NCI-H526 treated with DMSO at 0.1 percent for 48 hours (cell line): ENCODE results near the gene CYB561.
A peak's percentile ranks its signal among the peaks of the same experiment; 100 is the strongest.
"Not testable (repeated sequence)": the region's sequence is repeated elsewhere in the genome, so short reads cannot be mapped to it uniquely, and the experiment has no call there.

ENCODE experiments used
- DNase-seq: peaks from one replicate; lab custom pipeline; 2025; lab: John Stamatoyannopoulos, UW

CYB561 gene

DNA sequence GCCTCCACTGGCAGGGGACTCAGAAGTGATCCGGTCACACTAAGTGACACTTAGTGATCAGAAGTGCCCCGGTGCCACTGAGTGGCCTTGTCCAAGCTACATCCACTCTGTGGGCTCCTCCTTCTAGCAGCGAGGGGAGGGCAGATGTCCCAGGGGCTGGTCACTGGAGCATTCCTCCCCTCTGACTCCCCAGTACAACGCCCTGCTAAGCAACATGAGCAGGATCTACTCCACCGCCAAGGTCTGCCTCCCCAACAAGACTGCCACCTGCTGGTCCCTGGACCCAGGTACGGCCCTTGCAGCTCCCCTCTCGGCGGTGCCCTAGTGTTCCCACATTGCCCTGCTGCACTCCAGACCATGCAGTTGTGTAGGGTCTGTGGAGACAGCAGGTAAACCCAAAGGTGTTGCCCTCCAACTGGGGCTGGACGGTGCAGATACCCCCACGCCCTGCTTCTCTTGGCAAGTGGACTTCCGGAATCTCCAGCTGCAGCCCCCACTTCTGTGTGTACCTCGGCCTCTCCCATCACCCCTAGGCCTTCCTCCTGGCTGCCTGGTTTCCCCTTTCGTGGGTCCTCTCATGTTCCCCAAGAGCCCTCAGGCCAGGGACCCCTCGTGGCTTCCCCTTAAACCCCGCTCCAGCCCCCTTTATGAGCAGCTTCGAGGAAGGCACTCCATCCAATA, 32.8 kb upstream of the CYB561 start:
- peak; percentile 52 for DNase-seq

DNA sequence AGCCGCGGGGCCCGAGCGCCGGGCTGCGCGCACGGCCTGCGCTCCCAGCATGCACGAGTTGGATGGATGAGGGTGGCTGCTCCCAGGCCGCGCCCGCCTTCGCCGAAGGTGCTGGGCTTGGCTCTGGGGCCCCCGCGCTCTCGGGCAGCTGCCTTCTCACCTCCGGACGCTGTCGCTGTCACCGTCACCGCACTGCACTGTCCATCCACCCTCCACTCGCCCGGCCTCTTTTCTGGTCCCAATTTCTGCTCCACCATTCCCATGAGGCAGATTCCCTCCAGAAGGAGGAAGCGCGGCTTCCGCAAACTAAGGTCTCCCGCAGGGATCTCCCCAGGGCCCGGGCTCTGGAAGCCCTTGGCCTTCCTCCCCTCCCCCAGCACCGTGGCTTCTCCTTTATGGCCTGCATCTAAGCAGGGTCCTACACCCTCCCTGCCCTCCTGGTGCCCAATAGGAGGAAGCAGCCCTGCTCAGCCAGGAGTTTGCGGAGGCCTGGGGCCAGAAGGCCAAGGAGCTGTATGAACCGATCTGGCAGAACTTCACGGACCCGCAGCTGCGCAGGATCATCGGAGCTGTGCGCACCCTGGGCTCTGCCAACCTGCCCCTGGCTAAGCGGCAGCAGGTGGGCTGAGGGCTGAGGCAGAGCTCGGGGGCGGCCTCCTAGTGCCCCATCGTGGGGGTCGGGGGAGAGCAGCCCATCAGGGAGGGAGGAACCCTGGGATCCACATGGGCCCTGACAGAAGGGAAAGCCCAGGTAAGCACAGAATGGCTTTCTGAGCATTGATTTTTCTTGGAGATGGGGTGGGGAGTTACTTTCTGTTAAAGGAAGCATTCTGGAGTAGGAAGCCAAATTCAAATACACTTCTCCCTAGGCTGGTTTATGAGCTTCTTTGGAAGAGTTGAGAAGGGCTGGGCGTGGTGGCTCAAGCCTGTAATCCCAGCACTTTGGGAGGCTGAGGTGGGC, 31.7 kb upstream of the CYB561 start:
- peak; percentile 61 for DNase-seq

DNA sequence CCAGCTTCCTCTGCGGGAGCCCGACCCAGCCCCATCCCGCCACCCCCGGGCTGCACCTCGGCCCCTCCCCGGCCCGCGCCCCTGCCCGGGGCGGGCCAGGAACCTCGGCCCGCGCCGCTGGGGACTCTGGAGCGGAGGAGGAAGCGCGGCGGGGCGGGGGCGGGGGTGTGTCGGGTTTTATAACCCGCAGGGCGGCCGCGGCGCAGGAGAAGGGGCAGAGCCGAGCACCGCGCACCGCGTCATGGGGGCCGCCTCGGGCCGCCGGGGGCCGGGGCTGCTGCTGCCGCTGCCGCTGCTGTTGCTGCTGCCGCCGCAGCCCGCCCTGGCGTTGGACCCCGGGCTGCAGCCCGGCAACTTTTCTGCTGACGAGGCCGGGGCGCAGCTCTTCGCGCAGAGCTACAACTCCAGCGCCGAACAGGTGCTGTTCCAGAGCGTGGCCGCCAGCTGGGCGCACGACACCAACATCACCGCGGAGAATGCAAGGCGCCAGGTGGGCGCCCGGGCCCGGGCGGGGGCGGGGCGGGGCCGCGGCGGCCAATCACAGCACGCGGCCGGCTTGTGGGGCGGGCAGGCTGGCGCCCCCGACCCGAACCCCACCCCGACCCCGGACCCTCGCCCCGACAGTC, 30.9 kb upstream of the CYB561 start, which contains the start of gene ACE:
Gene ACE, plus strand, starts transcription at position 208 of the 626 bp plus-strand sequence. Its CDS starts 34 bp downstream, at position 242.
- DNase-seq, result peak; percentile 73

DNA sequence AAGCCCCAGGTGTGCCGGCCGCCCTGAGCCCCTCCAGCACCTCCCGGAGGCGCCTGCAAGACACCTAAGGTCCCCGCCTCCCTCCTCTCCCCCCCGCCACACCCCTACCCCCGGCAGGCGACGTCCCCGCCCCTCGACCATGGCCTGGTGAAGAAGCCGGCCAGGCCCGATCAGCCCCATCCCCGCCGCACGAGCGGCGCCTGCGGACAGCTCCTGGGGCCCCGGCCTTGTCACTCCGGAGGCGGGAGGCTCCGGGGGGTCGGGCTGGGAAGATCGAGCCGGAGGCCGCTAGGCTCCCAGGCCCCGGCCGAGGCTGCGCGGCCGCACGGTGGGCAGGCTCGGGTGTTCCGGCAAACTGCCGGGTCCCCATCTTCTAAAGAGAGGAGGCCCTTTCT, 30.4 kb upstream of the CYB561 start:
- no peak for DNase-seq

DNA sequence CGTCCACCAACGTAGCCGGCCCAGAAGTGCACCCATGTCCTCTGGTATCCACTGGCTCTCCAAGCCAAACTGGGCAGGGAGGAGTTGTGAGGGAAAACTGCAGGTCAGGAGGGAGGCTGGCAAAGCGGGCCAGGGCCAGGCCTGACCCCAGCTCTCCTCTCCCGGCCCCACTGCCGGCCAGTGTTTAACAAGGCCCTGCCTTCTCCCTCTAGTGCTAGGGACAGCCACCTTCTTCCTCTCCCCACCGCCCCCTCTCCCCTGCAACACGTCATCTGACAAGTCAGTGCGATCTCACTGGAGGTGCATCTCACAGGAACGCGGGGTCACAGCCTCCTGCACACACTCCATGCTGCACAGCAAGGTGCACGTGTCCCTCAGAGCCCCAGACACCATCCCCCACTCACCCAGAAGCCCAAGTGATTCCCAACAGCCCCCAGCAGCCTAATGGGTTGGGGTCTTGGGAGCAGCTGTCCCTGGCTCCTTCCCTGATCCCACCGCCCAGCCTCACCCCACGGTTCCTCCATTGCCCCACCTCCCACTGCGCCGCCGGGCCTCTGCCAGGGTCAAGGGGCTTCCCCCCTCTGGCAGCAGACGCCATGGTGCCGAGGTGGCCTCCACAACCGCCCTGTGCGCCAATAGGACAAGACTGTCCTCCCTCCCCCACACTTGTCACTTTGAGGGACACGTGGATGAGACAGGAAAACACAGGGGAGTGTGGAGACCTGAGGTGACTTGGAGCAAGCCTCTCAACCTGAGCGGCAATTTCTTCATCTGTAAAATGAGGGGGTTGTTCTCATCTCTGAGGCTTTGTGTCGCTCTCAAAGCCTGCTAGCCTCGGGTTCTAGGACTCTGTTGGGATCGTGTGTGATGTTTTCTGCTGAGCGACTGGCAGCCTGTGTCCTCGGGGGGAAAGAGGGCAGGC, 29.6 kb upstream of the CYB561 start:
- no peak for DNase-seq

DNA sequence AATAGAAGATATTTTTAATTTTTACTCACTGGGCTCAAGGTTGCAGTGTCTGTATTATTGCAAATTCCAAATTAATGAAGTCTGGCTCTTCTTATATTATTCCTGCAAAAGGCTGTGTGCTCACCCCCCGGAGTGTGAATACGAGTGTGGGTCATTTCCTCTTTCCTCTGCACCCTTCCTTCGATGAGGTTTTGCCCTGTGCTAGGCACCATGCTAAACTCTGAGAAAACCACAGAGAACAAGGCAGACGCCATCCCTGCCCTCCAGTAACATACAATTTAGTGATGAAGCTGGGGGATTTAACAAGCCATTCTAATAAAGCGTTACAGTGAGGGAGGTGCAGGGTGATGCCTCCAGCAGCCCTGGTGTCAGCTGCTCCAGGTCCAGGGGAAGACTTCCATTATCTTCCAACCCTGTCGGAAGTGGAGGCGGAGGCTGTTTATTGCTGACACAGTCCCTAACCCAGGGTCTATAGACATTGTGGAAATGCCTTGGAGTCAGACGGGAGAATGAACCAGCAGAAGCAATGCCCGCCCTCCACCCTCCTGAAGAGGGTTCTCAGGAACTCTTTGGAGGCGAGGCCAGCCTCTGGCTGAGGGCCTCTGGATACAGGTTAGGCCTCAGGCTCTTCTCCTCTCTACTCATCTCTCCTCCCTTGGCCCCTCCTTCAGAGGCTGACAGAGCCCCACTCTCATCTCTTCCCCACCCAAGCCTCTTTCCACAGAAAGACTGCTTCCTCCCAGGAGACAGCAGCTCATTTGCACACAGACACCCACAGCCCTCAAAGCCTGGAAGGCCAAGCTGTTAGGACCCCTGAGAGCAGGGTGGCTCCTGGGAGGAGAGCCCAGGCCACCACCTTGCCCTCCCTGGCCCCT, 28.7 kb upstream of the CYB561 start:
- no peak for DNase-seq

DNA sequence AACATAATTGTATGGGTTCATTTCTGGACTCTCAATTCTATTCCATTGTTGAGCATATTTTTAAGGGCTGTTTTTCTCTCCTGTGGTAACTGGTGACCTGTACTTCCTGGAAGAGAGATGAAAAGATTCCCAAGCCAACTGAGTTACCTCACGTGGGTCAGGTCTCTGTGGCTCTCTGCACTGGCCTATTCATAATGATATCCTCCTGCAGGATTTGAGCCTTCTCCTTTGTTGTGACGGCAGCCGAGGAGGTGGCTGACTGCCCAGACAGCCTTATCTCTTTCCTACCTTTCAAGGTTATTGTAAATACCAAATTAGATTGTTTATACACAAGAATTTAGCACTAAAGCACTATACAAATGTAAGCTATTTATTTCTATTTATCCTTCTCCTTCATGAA, 28.1 kb upstream of the CYB561 start:
- DNase-seq, result no peak

DNA sequence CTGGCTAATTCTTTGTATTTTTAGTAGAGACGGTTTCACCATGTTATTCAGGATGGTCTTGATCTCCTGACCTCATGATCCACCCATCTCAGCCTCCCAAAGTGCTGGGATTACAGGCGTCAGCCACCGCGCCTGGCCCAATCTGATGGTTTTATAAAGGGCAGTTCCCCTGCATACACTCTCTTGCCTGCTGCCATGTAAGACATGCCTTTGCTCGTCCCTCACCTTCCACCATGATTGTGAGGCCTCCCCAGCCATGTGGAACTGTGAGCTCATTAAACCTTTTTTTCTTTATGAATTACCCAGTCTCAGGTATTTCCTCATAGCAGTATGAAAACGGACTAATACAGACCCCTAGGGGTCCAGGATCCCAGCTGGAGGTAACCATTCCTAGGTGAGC, 22.0 kb upstream of the CYB561 start:
- not testable (repeated sequence) for DNase-seq

DNA sequence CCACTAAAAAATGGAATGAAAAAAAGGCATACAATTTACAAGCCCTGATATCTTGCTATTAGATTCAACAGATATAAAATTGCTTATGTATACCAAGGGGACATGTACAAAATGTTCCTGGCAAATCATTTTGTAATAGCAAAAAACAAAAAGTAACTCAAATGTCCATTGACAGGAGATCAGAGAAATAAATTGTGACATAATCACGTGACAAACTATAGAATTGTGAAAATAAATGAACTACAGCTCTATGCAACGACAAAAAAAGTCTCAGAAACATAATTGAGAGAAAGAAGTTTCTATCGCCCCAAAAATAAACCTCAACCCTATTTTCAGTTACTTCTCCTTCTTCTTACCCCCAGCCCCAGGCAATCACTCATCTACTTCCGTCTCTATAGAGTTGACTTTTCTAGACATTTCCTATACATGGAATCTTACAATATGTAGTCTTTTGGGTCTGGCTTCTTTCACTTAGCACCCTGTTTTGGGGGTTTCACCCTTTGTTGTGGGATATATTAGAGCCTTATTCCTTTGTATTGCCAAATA, 18.7 kb upstream of the CYB561 start:
- DNase-seq, result no peak

DNA sequence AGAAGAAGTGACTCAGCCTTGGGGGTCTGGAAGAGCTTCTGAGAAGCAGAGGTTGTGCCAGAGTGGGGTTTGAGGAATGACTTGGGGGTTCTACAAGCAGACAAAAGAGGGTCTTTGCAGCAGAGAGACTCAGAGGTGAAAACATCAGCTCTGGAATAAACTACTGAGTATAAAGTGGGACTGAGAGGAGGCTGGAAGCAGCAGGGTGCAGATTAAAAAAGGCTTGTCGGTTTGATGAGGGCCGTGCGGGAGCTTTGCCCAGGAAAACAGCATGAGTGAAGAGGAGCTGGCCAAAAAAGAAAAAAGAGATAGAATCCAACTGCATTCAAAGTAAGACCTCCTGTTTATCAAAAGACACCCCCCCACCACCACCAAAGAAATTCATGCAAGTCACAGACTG, 17.7 kb upstream of the CYB561 start:
- DNase-seq, result no peak

DNA sequence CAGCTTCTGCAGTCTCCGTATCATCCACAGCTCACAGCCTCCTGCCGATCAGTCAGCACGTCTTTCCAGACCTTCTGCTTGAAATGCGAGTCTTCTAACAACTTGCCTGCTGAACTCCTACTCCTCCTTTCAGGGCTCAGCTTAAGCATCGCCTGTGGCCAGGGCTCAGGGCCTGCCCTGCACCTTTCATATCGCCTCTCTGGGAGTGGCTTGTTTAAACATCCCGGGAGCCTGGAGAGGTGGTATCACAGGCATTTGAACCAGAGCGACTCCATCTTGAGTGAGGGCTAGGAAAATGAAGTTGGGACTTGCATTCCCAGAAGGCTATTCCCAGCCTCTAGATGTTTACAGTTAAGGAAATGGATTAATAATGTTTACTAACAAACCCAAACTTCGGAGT, 13.9 kb upstream of the CYB561 start:
- no peak for DNase-seq

DNA sequence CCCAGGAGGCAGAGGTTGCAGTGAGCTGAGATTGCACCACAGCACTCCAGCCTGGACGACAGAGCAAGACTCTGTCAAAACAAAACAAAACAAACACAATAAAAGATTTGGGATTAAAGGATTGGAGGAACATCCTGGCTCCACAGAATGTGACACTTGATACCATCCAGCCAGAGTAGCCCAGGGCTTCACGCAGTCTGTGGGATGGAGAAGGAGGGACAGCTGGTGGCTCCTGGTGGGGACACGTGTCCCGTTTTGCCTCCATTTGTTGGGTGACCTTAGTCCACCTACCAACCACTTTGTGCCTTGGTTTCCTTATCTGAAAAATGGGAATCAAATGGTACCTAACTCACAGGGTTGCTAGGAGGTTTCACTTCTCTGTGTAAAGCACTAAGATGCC, 12.4 kb upstream of the CYB561 start:
- no peak for DNase-seq

DNA sequence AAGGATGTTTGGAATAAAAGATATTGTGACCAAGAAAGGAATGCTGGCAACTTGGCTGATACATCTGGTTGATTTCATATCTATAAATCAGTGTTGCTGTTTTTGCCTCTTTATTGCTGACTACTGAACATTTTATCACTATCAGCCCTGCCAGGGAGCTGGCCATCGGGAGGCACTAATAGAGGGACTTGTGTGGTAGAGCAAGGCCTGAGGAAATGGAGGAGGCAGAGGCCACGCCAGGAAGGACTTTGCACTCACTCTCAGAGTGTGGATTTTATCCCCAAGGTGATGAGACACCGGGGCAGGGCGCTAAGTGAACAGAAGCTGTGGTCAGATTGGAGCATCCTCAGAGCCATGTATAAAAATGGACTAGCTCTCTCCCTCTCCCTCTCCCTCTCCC, 9.3 kb upstream of the CYB561 start:
- DNase-seq, result no peak

DNA sequence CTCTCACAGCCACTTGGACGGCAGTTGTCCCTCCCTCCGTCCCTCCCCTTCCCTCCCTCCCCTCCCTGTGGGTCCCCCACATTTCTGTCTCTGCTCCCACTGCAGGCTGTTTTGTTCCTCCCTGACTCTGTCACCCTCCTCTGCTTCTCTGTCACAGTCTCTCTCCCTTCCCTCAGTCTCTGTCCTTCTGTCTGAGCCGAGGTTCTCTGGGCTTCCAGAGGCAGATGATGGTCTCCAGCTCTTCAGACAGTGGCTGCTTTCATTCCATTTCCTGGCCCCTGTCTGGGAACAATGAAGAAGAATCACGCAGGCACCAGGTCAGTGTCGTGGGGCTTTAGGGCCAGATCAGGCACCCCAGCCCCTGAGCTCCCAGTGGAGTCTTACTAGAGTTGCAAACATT, 8.8 kb upstream of the CYB561 start:
- DNase-seq, result no peak

DNA sequence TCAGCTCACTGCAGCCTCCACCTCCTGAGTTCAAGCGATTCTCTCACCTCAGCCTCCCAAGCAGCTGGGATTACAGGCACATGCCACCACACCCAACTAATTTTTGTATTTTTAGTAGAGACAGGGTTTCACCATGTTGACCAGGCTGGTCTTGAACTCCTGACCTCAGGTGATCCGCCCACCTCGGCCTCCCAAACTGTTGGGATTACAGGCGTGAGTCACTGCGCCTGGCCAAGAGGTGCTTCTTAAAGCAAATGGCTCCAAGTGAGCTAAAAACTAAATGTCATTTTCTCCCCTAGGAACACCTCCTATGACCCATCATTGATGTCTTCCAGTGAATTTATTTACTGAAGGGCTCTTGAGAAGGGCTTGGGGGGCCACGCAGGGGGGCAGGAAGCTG, 8.3 kb upstream of the CYB561 start:
- DNase-seq, result not testable (repeated sequence)

DNA sequence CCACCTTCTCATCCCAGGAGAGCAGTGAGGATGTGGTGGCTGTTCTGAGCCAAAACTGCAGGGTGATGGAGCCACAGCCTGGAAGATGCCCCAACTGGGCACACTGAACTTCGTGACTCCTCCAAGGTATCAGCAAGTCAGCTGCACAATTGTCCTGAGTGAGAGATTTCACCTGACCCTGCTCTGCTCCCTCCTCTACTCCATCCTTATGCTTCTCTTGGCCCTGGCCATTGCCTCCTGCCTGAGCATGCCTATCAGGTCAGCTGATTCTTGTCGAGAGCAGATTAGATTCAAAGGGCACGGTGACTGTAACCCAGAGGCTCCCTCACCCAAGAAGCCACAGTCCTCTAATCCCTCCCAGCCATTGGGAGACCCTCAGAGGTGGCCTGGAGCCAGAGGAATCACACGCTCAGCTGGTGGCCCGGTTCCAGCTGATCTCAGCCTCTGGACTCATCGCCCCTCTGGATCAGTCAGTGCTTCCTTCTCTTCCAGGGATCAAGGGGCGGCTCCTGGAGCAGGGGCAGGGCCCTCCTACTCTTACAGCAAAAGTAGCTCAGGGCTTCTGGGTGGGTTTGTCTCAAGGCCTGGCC, 7.0 kb upstream of the CYB561 start:
- DNase-seq, result no peak

DNA sequence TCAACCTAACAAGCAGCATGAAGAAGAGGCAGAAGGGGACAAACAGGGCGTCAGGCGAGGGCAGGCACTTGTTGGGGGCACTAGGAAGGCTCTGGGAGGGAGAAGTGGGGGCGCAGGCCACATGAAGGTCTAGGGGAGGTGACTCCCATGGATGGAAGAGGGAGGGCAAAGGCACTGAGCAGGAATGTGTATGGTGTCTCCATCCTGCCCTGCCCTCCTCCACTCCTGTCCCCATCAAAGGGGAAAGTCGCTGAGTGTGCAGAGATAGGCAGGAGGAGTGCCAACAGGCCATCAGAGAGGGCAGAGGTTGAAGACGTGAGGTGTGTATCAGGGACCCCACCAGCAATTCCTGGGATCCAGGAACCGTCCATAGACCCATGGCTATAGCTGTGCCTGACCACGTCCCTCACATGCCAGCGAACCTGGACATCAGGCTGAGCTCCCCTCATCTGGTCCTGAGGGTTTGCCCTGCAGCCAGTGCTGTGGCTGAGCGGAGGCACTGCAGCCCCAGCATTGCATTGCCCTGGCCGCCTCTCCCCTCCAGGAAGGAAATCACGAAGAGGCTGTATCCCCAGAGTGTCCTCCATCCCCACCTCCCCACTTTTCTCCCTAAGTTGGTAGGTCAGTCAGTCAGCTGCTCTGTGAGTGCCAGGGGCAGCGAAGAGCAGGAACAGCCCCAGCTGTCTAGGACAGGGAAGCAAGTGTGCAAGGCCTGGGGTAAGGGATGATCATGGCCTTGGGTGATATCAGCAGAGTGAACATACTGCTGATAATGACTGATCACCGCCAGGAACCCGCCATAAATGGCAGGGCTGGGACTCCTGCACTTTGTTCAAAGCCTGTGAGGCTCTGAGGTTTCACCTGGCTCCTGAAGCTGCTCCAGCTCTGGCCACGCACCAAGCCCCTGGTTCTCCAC, 6.2 kb upstream of the CYB561 start:
- no peak for DNase-seq

DNA sequence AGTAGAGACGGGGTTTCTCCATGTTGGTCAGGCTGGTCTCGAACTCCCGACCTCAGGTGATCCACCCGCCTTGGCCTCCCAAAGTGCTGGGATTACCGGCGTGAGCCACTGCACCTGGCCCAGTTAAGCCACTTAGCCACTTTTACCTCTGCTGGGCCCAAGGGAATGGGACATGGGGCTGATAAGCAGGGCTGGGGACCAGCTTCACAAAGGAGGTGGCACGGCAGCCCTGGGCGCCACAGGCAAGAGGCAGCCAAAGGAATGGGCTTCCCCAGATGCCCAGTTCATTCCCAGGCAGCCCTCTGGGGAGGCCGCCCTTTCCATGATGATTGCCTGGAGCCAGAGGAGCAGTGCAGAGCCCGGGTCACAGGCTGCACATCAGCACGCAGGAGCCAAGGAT, 5.0 kb upstream of the CYB561 start:
- DNase-seq, result no peak

DNA sequence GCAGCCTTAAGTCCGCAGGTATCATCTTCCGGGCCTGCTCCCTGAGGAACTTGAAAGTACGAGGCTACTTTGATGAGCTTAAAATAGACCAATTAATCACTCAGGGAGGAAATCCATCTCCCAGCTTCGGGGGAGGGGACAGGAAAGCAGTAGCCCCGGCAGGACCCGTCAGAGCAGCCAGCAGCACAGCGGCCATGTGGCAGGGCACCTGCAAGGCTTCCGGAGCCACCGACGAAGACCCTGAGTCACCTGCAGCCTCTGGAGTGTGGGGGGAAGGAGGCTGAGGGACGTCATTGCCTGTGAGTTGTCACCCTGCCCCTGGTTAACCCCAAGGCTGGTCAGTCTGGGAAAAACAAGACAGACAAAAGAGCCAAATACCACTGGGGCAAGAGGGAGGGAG, 4.4 kb upstream of the CYB561 start:
- no peak for DNase-seq
